ENCODE results near the gene EPG5. TPM values are rescaled to one million over a fixed set of nuclear protein-coding genes. Genes with fewer than 3 reads are reported as not detected.

Gene EPG5
- total and polyA plus RNA-seq, 2 donors (not counting 3 experiments of a cell fraction or from before 2014, with no cell fraction given): 16.7 to 25.6 TPM

DNA sequence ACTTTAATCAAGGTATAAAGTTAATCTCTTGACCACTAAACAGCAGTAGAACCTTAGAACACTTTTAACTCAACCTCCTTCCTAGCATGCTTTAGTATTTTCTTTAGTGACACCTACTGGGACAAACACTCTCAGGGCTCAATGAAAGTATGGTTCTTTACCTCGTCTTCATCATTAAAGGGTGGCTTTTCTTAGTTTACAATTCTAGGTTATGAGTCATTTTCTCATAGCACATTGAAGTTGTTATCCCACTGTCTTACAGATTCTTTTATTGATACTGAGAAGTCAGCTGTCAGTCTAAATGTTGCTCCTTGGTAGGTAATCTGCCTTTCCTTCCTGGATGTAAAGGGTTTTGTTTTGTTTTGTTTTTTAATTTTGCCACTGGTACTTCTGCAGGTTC is 103.7 kb downstream of the EPG5 start:
- FAIRE-seq (no peak), DNase-seq (ENCODE audit: low read depth, low spot score) (no peak)
- H3K4me3 ChIP-seq (replicated peaks in 1 of 3; ENCODE audit: insufficient read depth in 1 of 3, low read depth in 1 of 3, low read length in 3 of 3): no peak overlapping the region
- no peaks in the 10 kb centered on the region for H3K9me3 ChIP-seq (replicated peaks; ENCODE audit: control insufficient read depth, insufficient read depth, low read length)
- no peak for TF ChIP-seq POLR2A (IDR thresholded peaks at IDR 0.05; ENCODE audit: low read depth, low read length)
- TF ChIP-seq JUN (IDR thresholded peaks at IDR 0.05; ENCODE audit: borderline replicate concordance, insufficient read depth, insufficient read length, low read depth): no peak
- TF ChIP-seq EZH2 (IDR thresholded peaks at IDR 0.05; ENCODE audit: borderline replicate concordance, low read depth, low read length, severe bottlenecking): no peak
- TF ChIP-seq, protein P1, sequence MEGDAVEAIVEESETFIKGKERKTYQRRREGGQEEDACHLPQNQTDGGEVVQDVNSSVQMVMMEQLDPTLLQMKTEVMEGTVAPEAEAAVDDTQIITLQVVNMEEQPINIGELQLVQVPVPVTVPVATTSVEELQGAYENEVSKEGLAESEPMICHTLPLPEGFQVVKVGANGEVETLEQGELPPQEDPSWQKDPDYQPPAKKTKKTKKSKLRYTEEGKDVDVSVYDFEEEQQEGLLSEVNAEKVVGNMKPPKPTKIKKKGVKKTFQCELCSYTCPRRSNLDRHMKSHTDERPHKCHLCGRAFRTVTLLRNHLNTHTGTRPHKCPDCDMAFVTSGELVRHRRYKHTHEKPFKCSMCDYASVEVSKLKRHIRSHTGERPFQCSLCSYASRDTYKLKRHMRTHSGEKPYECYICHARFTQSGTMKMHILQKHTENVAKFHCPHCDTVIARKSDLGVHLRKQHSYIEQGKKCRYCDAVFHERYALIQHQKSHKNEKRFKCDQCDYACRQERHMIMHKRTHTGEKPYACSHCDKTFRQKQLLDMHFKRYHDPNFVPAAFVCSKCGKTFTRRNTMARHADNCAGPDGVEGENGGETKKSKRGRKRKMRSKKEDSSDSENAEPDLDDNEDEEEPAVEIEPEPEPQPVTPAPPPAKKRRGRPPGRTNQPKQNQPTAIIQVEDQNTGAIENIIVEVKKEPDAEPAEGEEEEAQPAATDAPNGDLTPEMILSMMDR (IDR thresholded peaks at IDR 0.05; ENCODE audit: extremely low read depth in 1 of 2, insufficient read depth in 1 of 2, low read depth in 1 of 2, low read length in 2 of 2): no peak
- no peaks in the 10 kb centered on the region for H3K9me1 ChIP-seq (replicated peaks; ENCODE audit: control insufficient read depth, extremely low read depth, insufficient read depth, low read length)
- H3K79me2 ChIP-seq (ENCODE audit: control insufficient read depth, insufficient read depth, low read length): no peaks in the 10 kb centered on the region
- H4K20me1 ChIP-seq (replicated peaks; ENCODE audit: control insufficient read depth, extremely low read depth, insufficient read depth, low read length): no peaks in the 10 kb centered on the region
- H2AFZ ChIP-seq (ENCODE audit: low read depth, low read length): no peak overlapping the region
- no peaks in the 10 kb centered on the region for H3K4me1 ChIP-seq (ENCODE audit: control insufficient read depth, extremely low read depth, insufficient read depth, low read length)
- dilution Hi-C loops (cut with MboI; ENCODE audit: extremely low pct_ligation_motif_present, low sequenced_read_pairs): no loop called here
- no TSS peak for BruUV-seq (replicated peaks)
- H3K36me3 ChIP-seq (ENCODE audit: control insufficient read depth in 2 of 2, extremely low read depth in 1 of 2, insufficient read depth in 2 of 2, low read length in 2 of 2): peaks cover 15 to 16% of the 10 kb centered on the region in 2 experiments
- no peak overlapping the region for H3K27ac ChIP-seq (ENCODE audit: insufficient read depth, low read depth, low read length)
- no peak overlapping the region for H3K9ac ChIP-seq (replicated peaks; ENCODE audit: extremely low read depth, insufficient read depth, low read length)
- ChIA-PET POLR2A (no interaction called here), CTCF (interaction anchor here (1.0 to 11.5 kb wide), 2 partner anchors 16 to 24 kb away, joined by 3 to 86 read pairs; no protein-coding TSS in a partner anchor)
- no peak overlapping the region for H3K4me2 ChIP-seq (ENCODE audit: insufficient read depth, low read length)
- H3K27me3 ChIP-seq (ENCODE audit: control insufficient read depth in 2 of 2, insufficient read depth in 2 of 2, low read length in 2 of 2): no peaks in the 10 kb centered on the region
- intact Hi-C loops (cut with micrococcal nuclease): no loop called here

DNA sequence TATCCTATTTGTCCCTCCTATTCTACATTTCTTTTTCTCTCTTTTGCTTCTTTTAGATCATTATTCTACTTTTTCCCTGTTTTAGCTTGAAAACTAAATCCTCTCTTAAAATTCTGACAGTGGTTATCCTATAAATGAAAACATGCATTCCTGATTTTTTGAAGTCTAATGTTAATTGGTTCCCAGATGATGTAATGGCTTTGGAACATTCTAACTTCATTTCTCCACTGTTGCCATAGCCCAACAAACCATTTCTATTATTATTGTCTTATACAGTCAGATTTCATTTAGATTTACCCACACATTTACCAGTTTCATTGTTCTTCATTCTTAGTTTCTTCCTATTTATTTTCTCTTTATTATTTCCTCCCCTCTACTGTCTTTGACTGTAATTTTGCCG is 105.2 kb downstream of the EPG5 start:
- Histone ChIP-seq H3K4me3 (replicated peaks in 1 of 3; ENCODE audit: insufficient read depth in 1 of 3, low read depth in 1 of 3, low read length in 3 of 3) (no peak overlapping the region), H4K20me1 (replicated peaks; ENCODE audit: control insufficient read depth, extremely low read depth, insufficient read depth, low read length) (no peaks in the 10 kb centered on the region), H3K27ac (ENCODE audit: insufficient read depth, low read depth, low read length) (no peak overlapping the region), H3K4me2 (ENCODE audit: insufficient read depth, low read length) (no peak overlapping the region), H3K36me3 (ENCODE audit: control insufficient read depth in 2 of 2, extremely low read depth in 1 of 2, insufficient read depth in 2 of 2, low read length in 2 of 2) (peaks cover 14 to 18% of the 10 kb centered on the region in 2 experiments), H3K9me3 (replicated peaks; ENCODE audit: control insufficient read depth, insufficient read depth, low read length) (no peaks in the 10 kb centered on the region), H3K9me1 (replicated peaks; ENCODE audit: control insufficient read depth, extremely low read depth, insufficient read depth, low read length) (no peaks in the 10 kb centered on the region), H3K27me3 (ENCODE audit: control insufficient read depth in 2 of 2, insufficient read depth in 2 of 2, low read length in 2 of 2) (no peaks in the 10 kb centered on the region), H3K79me2 (ENCODE audit: control insufficient read depth, insufficient read depth, low read length) (no peaks in the 10 kb centered on the region), H2AFZ (ENCODE audit: low read depth, low read length) (no peak overlapping the region), H3K9ac (replicated peaks; ENCODE audit: extremely low read depth, insufficient read depth, low read length) (no peak overlapping the region), H3K4me1 (ENCODE audit: control insufficient read depth, extremely low read depth, insufficient read depth, low read length) (no peaks in the 10 kb centered on the region)
- ChIA-PET POLR2A (no interaction called here), CTCF (interaction anchor here (11.5 kb wide), 1 partner anchor 17 kb away, joined by 86 read pairs; no protein-coding TSS in a partner anchor)
- no TSS peak for BruUV-seq (replicated peaks)
- no peak for DNase-seq (ENCODE audit: low read depth, low spot score)
- FAIRE-seq: no peak
- dilution Hi-C loops (cut with MboI; ENCODE audit: extremely low pct_ligation_motif_present, low sequenced_read_pairs) (no loop called here), intact Hi-C loops (cut with micrococcal nuclease) (no loop called here)
- TF ChIP-seq EZH2 (IDR thresholded peaks at IDR 0.05; ENCODE audit: borderline replicate concordance, low read depth, low read length, severe bottlenecking) (no peak), POLR2AphosphoS5 (IDR thresholded peaks at IDR 0.05; ENCODE audit: insufficient read depth, low read depth, low read length) (no peak), JUN (IDR thresholded peaks at IDR 0.05; ENCODE audit: borderline replicate concordance, insufficient read depth, insufficient read length, low read depth) (no peak), FOS (IDR thresholded peaks at IDR 0.05; ENCODE audit: borderline replicate concordance, insufficient read depth, low read length) (no peak), MYC (IDR thresholded peaks at IDR 0.05; ENCODE audit: low read depth, low read length) (no peak), GATA2 (IDR thresholded peaks at IDR 0.05; ENCODE audit: insufficient read depth, insufficient read length, low read depth, low read length) (no peak), POLR2A (IDR thresholded peaks at IDR 0.05; ENCODE audit: low read depth, low read length) (no peak)
- TF ChIP-seq, protein P1 (IDR thresholded peaks at IDR 0.05; ENCODE audit: extremely low read depth in 1 of 2, insufficient read depth in 1 of 2, low read depth in 1 of 2, low read length in 2 of 2): no peak
- TF ChIP-seq, protein P2, sequence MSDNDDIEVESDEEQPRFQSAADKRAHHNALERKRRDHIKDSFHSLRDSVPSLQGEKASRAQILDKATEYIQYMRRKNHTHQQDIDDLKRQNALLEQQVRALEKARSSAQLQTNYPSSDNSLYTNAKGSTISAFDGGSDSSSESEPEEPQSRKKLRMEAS (IDR thresholded peaks at IDR 0.05; ENCODE audit: insufficient read depth, insufficient read length): no peak
